Measurements from ENCODE around the gene SERPINH1.
"Not testable (repeated sequence)": the region's sequence is repeated elsewhere in the genome, so short reads cannot be mapped to it uniquely, and the experiment has no call there.

The SERPINH1 gene

GRCh38 chr11:75582895-75583717 lies 21.1 kb downstream of the SERPINH1 start:
- H3K27me3 Mint-ChIP-seq: peaks cover 33% of the 10 kb centered on the region
- CTCF ChIA-PET: interaction anchor here (0.7 to 1.1 kb wide), 3 partner anchors 9 to 16 kb away, joined by 3 to 4 read pairs (median 3); no protein-coding TSS in a partner anchor
- no peaks in the 10 kb centered on the region for H3K9me3 Mint-ChIP-seq
- H3K27ac Mint-ChIP-seq: peak overlapping the region; percentile 69
- DNase-seq: peak; percentile 77
- peak overlapping the region; percentile 75 for H3K4me3 Mint-ChIP-seq
- no peaks in the 10 kb centered on the region for H3K36me3 Mint-ChIP-seq
- H3K4me1 Mint-ChIP-seq: peaks cover 25% of the 10 kb centered on the region

GRCh38 chr11:75583718-75584658 lies 21.9 kb downstream of the SERPINH1 start:
- H3K27ac Mint-ChIP-seq: no peak overlapping the region
- H3K4me3 Mint-ChIP-seq: peak overlapping the region; percentile 73
- DNase-seq: peak; percentile 44
- H3K27me3 Mint-ChIP-seq: peaks cover 33% of the 10 kb centered on the region
- no peaks in the 10 kb centered on the region for H3K9me3 Mint-ChIP-seq
- H3K4me1 Mint-ChIP-seq: peaks cover 22% of the 10 kb centered on the region
- H3K36me3 Mint-ChIP-seq: no peaks in the 10 kb centered on the region
- CTCF ChIA-PET: interaction anchor here (0.6 to 1.9 kb wide), 4 partner anchors 10 to 139 kb away, joined by 3 to 5 read pairs (median 4); no protein-coding TSS in a partner anchor

DNA sequence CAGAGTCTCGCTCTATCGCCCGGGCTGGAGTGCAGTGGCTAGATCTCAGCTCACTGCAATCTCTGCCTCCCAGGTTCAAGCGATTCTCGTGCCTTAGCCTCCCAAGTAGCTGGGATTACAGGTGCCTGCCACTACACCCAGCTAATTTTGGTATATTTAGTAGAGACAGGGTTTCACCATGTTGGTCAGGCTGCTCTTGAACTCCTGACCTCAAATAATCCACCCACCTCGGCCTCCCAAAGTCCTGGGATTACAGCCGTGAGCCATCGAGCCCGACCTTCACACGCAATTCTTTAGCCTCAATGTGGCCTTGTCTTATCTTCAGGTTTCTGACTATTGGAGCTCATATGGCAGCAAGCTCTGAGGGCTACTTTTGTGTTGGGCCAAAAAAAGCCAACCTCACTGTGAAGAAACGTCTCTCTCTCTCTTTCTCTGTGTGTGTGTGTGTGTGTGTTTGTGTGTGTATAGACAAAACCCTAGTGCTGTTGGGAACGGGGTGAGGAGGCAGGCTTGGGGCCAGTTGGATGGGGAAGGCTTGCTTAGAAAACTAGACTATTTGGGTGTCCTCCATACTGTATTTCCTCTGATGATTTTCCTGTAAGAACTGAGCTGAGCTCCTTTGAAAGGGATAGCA lies 22.7 kb downstream of the SERPINH1 start:
- H3K27ac Mint-ChIP-seq, DNase-seq, H3K36me3 Mint-ChIP-seq, H3K9me3 Mint-ChIP-seq: not testable (repeated sequence)
- peaks cover 33% of the 10 kb centered on the region for H3K27me3 Mint-ChIP-seq
- H3K4me1 Mint-ChIP-seq: peaks cover 17% of the 10 kb centered on the region
- CTCF ChIA-PET: interaction anchor here (1.9 kb wide), 1 partner anchor 13 kb away, joined by 5 read pairs; no protein-coding TSS in a partner anchor
- peak overlapping the region; percentile 73 for H3K4me3 Mint-ChIP-seq

DNA sequence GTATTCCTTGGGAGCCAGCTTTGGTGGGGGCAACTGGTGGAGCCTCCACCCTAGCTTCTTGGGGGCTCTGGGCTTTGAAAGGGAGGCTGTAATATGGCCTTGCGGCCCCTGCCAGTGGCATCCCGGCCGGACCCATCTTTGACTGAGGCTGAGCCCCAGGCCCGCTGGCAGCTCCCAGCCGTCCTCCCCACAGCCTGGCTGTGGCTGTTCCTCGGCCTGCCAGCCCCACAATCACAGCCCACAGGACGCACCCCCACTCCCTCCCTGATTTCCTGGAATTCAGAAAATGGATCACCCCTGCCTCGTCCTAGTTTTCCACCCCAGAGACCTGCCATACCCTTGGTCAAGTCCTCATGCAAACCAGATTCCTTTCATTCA lies 23.2 kb downstream of the SERPINH1 start:
- CTCF ChIA-PET: interaction anchor here (1.9 kb wide), 1 partner anchor 12 kb away, joined by 5 read pairs; no protein-coding TSS in a partner anchor
- H3K9me3 Mint-ChIP-seq: no peaks in the 10 kb centered on the region
- no peak overlapping the region for H3K27ac Mint-ChIP-seq
- DNase-seq: no peak
- H3K36me3 Mint-ChIP-seq: no peaks in the 10 kb centered on the region
- peak overlapping the region; percentile 36 for H3K4me3 Mint-ChIP-seq
- H3K27me3 Mint-ChIP-seq: peaks cover 29% of the 10 kb centered on the region
- peaks cover 17% of the 10 kb centered on the region for H3K4me1 Mint-ChIP-seq

GRCh38 chr11:75586395-75586794 lies 24.3 kb downstream of the SERPINH1 start:
- peaks cover 27% of the 10 kb centered on the region for H3K27me3 Mint-ChIP-seq
- peaks cover 17% of the 10 kb centered on the region for H3K4me1 Mint-ChIP-seq
- H3K9me3 Mint-ChIP-seq: no peaks in the 10 kb centered on the region
- DNase-seq: no peak
- H3K36me3 Mint-ChIP-seq: no peaks in the 10 kb centered on the region
- no peak overlapping the region for H3K4me3 Mint-ChIP-seq
- H3K27ac Mint-ChIP-seq: no peak overlapping the region
- CTCF ChIA-PET: interaction anchor here (1.1 to 1.2 kb wide), 2 partner anchors 9 to 10 kb away, joined by 4 to 5 read pairs; no protein-coding TSS in a partner anchor

DNA sequence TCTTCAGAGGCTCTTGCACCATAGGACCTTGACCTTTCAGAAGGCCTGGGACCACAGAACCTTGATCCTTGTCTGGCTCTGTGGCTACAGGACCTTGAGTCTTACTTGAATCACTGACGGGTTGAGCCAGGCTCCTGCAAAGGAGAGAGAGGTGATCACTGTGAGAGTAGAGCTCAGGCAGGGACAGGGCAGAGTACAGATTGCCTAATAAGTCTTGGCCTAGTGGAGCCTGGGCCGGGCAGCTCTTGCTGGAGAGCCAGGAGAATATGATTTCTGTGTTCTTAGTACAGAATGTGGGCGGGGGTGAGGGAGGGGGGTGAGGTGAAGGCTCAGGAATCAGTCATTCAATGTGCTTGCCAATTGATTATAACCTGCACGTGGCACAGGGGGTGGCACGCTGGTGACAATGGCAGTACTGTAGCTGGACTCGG lies 26.0 kb downstream of the SERPINH1 start:
- H3K4me3 Mint-ChIP-seq: no peak overlapping the region
- no peak for DNase-seq
- no peaks in the 10 kb centered on the region for H3K36me3 Mint-ChIP-seq
- CTCF ChIA-PET: interaction anchor here (0.6 to 1.6 kb wide), 2 partner anchors 10 to 58 kb away, joined by 3 to 4 read pairs; no protein-coding TSS in a partner anchor
- H3K27me3 Mint-ChIP-seq: peaks cover 33% of the 10 kb centered on the region
- H3K4me1 Mint-ChIP-seq: peaks cover 16% of the 10 kb centered on the region
- H3K9me3 Mint-ChIP-seq: no peaks in the 10 kb centered on the region
- no peak overlapping the region for H3K27ac Mint-ChIP-seq

- CTCF ChIA-PET: interaction anchor here (1.6 kb wide), 1 partner anchor 9 kb away, joined by 4 read pairs; no protein-coding TSS in a partner anchor
- H3K27me3 Mint-ChIP-seq: peaks cover 33% of the 10 kb centered on the region
- no peak overlapping the region for H3K27ac Mint-ChIP-seq
- no peak overlapping the region for H3K4me3 Mint-ChIP-seq
- no peak for DNase-seq
- no peaks in the 10 kb centered on the region for H3K36me3 Mint-ChIP-seq
- no peaks in the 10 kb centered on the region for H3K9me3 Mint-ChIP-seq
- H3K4me1 Mint-ChIP-seq: peaks cover 13% of the 10 kb centered on the region
Observed at GRCh38 chr11:75589051-75589450, 27.0 kb downstream of the SERPINH1 start.

DNA sequence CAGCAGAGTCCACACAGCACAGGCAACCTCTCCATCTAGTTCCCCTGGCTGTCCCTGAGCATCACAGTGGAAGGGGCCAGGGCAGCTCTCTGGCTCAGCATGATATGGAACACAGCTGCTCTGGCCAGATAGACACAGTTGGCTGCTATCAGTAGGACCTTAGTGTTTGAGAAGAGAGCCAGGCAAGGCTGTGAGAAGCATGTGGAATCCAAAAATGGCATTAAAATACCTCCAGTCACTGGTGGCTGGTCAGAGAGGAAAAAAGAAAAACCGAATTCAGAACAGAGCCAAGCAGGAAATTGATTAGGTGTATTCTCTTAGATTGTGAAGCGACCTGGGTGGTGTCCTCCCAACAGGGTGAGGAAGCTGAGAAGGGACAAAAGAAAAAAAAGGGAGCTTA lies 27.9 kb downstream of the SERPINH1 start:
- Mint-ChIP-seq H3K9me3 (no peaks in the 10 kb centered on the region), H3K36me3 (no peaks in the 10 kb centered on the region), H3K27ac (no peak overlapping the region), H3K27me3 (peaks cover 35% of the 10 kb centered on the region), H3K4me3 (no peak overlapping the region), H3K4me1 (peaks cover 10% of the 10 kb centered on the region)
- DNase-seq: no peak
- CTCF ChIA-PET: interaction anchor here (1.6 to 1.7 kb wide), 2 partner anchors 13 to 43 kb away, joined by 4 to 7 read pairs; no protein-coding TSS in a partner anchor

DNA sequence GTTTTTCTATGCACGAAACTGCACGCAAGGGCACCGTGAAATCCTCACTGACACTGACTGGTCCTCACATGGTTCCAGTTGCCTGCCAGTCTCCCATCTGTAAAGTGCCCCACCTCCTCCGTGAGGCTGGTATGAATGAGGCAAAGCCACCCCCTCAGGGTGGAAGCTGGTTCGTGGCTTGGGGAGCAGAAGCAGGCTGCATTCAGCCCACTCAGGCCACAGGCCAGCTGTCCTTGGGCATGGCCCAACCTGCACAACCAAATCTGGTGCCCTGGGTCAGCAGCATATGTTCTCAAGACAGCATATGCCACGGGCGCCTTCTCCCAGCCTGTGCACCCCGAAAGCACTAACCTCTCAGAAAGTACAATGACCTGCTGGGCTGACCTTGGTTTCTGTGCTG lies 29.3 kb downstream of the SERPINH1 start:
- Mint-ChIP-seq H3K27me3 (peaks cover 41% of the 10 kb centered on the region), H3K9me3 (no peaks in the 10 kb centered on the region), H3K4me1 (peaks cover 10% of the 10 kb centered on the region), H3K27ac (no peak overlapping the region), H3K4me3 (no peak overlapping the region), H3K36me3 (no peaks in the 10 kb centered on the region)
- DNase-seq: no peak
- CTCF ChIA-PET: interaction anchor here (0.7 to 1.7 kb wide), 5 partner anchors 11 to 419 kb away, joined by 3 to 7 read pairs (median 4); no protein-coding TSS in a partner anchor

DNA sequence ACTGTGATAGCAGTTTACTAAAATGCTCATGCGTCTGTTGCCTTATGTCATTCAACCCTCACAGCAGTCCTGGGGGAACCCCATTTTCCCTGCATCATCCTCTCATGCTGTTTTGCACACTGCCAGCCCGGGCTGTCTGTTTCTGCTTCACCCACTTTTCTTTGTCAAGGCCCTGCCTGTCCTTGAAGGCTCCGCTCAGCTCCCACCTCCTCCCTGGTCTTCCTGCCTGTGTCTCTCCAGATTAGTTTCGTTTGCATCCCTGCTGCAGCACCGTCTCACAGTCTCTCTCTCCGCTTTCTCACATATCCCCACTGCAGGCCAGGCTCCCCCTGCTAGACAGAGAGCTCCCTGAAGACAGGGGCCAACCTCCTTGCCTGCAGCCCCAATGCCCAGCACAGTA lies 29.9 kb downstream of the SERPINH1 start:
- Mint-ChIP-seq H3K36me3 (no peaks in the 10 kb centered on the region), H3K9me3 (no peaks in the 10 kb centered on the region), H3K27me3 (peaks cover 43% of the 10 kb centered on the region), H3K27ac (no peak overlapping the region), H3K4me1 (peaks cover 10% of the 10 kb centered on the region), H3K4me3 (no peak overlapping the region)
- DNase-seq: no peak
- CTCF ChIA-PET: interaction anchor here (1.3 kb wide), 1 partner anchor 45 kb away, joined by 3 read pairs; no protein-coding TSS in a partner anchor

DNA sequence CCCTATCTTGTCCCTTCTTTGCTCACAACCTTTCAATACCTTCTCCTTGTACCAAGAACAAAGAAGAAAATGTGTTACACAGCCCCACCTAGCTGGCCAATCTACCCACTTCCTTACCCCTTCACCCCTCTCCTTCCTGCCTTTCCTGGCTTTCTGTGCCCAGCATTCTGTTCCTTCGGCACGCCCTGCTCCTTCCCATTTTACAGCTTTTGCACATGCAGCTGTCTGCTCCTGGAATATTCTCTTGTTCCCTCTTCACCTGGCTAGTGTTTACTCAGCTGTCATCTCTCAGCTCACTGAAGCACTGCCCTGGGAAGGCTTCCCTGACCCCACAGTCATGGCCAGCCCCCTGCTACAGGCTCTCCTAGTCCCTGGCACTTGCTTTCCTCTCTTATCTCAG lies 30.7 kb downstream of the SERPINH1 start:
- no peak for DNase-seq
- no peaks in the 10 kb centered on the region for H3K36me3 Mint-ChIP-seq
- CTCF ChIA-PET: interaction anchor here (1.2 to 1.3 kb wide), 2 partner anchors 11 to 46 kb away, joined by 3 read pairs; no protein-coding TSS in a partner anchor
- no peak overlapping the region for H3K4me3 Mint-ChIP-seq
- no peaks in the 10 kb centered on the region for H3K9me3 Mint-ChIP-seq
- H3K4me1 Mint-ChIP-seq: peaks cover 10% of the 10 kb centered on the region
- H3K27ac Mint-ChIP-seq: no peak overlapping the region
- peaks cover 44% of the 10 kb centered on the region for H3K27me3 Mint-ChIP-seq

GRCh38 chr11:75593286-75593915 lies 31.3 kb downstream of the SERPINH1 start:
- CTCF ChIA-PET: interaction anchor here (1.2 to 1.3 kb wide), 2 partner anchors 10 to 46 kb away, joined by 3 read pairs; no protein-coding TSS in a partner anchor
- Mint-ChIP-seq H3K27me3 (peaks cover 45% of the 10 kb centered on the region), H3K4me1 (peaks cover 10% of the 10 kb centered on the region), H3K9me3 (no peaks in the 10 kb centered on the region), H3K4me3 (no peak overlapping the region), H3K27ac (no peak overlapping the region), H3K36me3 (no peaks in the 10 kb centered on the region)
- no peak for DNase-seq

DNA sequence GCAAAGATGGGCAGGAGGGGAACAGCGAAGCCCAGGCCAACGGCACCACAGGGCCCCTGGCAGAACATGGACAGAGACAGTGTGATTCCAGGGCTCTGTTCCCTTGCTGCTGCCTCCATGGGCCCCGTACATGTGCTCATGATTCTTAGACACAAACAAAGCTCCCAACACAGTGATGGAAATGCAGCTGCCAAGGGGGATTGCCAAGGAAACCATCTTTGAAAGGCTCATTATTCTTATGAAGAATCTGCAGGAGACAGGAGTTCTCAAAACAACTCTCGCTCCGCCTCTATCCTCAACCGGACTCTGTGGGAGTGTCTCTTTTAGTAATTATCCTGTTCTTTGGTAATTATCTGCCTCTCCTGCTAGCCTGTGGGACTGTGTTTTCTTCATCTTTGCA lies 32.2 kb downstream of the SERPINH1 start:
- H3K27ac Mint-ChIP-seq: no peak overlapping the region
- H3K4me3 Mint-ChIP-seq: no peak overlapping the region
- CTCF ChIA-PET: interaction anchor here (1.1 kb wide), 1 partner anchor 23 kb away, joined by 3 read pairs; no protein-coding TSS in a partner anchor
- peaks cover 45% of the 10 kb centered on the region for H3K27me3 Mint-ChIP-seq
- peaks cover 10% of the 10 kb centered on the region for H3K4me1 Mint-ChIP-seq
- DNase-seq: no peak
- H3K36me3 Mint-ChIP-seq: no peaks in the 10 kb centered on the region
- no peaks in the 10 kb centered on the region for H3K9me3 Mint-ChIP-seq
